GM13976 (cell line): Measurements from ENCODE around the gene ENTPD8.
A peak's percentile ranks its signal among the peaks of the same experiment; 100 is the strongest.

Source experiments
- DNase-seq: peaks from one replicate; pipeline ENCODE4 v3.0.0; 2012; ENCODE audit warnings: low spot score
- in situ Hi-C: fragments of 300-500 bp; cut with MboI; formaldehyde crosslinking; loops from one replicate; pipeline ENCODE4 v1.12.0; 2022; ENCODE audit warnings: low sequenced_read_pairs, mixed read lengths, inconsistent platforms; ENCODE audit not compliant: unreplicated experiment
- TF ChIP-seq, protein P1 (sequence below): IDR thresholded peaks from 2 replicates; pipeline ENCODE4 v1.5.1; 2012; ENCODE audit warnings: borderline replicate concordance, mild to moderate bottlenecking; ENCODE audit not compliant: insufficient read depth; ENCODE audit errors: extremely low read depth, missing control alignments, control extremely low read depth

ENTPD8 gene

GRCh38 chr9:137462396-137462985 lies 21.3 kb upstream of the ENTPD8 start:
- TF ChIP-seq, protein P1, sequence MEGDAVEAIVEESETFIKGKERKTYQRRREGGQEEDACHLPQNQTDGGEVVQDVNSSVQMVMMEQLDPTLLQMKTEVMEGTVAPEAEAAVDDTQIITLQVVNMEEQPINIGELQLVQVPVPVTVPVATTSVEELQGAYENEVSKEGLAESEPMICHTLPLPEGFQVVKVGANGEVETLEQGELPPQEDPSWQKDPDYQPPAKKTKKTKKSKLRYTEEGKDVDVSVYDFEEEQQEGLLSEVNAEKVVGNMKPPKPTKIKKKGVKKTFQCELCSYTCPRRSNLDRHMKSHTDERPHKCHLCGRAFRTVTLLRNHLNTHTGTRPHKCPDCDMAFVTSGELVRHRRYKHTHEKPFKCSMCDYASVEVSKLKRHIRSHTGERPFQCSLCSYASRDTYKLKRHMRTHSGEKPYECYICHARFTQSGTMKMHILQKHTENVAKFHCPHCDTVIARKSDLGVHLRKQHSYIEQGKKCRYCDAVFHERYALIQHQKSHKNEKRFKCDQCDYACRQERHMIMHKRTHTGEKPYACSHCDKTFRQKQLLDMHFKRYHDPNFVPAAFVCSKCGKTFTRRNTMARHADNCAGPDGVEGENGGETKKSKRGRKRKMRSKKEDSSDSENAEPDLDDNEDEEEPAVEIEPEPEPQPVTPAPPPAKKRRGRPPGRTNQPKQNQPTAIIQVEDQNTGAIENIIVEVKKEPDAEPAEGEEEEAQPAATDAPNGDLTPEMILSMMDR, result no peak
- no peak for DNase-seq
- in situ Hi-C loops, result no loop called here

DNA sequence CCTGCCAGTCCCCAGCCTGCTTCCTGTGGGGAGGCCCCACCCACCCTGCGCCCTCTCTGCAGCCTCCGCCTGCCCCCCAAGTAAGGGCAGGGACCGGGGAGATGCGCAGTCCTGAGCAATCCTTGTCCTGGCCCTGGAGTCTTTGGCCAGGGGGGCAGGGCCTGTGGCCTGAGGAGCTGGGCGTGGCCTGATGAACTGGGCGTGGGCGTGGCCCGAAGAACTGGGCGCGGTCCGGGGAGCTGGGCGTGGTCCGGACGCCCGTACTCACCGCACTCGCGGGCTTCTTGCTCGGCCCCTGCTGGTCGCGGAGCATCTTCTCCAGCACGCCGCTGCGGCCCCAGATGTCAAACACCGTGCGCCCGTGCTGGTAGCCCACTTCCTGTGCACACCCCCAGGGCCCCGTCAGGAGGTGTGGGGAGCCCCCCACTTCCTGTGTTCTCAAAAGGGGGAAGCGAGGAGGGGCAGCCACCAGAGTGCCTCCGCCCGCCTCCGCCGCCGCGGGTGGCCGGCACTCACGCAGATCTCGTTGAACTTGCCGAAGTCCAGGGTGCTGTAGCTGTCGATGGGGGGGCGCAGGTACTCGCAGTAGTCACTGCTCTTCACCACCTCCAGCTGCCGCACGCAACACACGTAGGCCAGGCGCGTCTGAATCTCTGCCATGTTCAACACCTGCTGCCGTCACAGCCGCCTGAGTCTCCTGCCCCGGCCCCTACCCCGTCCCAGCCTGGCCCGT lies 20.7 kb upstream of the ENTPD8 start:
- TF ChIP-seq, protein P1, result no peak
- in situ Hi-C loops, result no loop called here
- peak; percentile 92 for DNase-seq

DNA sequence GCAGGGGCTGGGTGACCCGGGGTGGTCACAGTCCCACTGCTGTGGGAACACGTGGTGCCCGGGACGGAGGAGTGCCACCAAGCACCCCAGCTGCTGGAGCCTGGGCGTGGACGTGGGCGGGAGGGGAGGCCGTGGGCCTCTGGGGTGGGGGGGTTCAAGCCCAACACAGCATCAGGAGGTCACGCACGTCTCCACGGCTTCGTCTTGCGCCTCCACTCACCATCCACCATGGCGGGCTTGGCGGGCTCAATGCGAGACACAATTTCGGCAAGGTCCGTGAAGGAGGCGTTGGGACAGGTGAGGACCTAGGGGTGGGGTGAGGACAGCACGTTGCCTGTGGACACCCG lies 20.1 kb upstream of the ENTPD8 start:
- in situ Hi-C loops, result no loop called here
- DNase-seq, result no peak
- TF ChIP-seq, protein P1, result no peak

- in situ Hi-C loops, result no loop called here
- DNase-seq, result no peak
- TF ChIP-seq, protein P1, result no peak
Measured at GRCh38 chr9:137460363-137461315, 19.5 kb upstream of the ENTPD8 start.

- in situ Hi-C loops, result no loop called here
- TF ChIP-seq, protein P1, result no peak
- no peak for DNase-seq
Measured at GRCh38 chr9:137459601-137460362, 18.6 kb upstream of the ENTPD8 start.

GRCh38 chr9:137459152-137459600 lies 18.0 kb upstream of the ENTPD8 start, which contains the start of gene NSMF:
TSS of gene NSMF (minus strand) at chr9:137459334. CDS start at chr9:137459102, 232 bp downstream.
- TF ChIP-seq, protein P1, result no peak
- in situ Hi-C loops, result no loop called here
- DNase-seq, result peak; percentile 100
